ENCODE data around the gene KIZ.
A peak's percentile ranks its signal among the peaks of the same experiment; 100 is the strongest.
"Not testable (repeated sequence)": the region's sequence is repeated elsewhere in the genome, so short reads cannot be mapped to it uniquely, and the experiment has no call there.

The KIZ gene

GRCh38 chr20:21230686-21231085 lies 104.8 kb downstream of the KIZ start:
- no peak for DNase-seq (ENCODE audit: low read depth)

DNA sequence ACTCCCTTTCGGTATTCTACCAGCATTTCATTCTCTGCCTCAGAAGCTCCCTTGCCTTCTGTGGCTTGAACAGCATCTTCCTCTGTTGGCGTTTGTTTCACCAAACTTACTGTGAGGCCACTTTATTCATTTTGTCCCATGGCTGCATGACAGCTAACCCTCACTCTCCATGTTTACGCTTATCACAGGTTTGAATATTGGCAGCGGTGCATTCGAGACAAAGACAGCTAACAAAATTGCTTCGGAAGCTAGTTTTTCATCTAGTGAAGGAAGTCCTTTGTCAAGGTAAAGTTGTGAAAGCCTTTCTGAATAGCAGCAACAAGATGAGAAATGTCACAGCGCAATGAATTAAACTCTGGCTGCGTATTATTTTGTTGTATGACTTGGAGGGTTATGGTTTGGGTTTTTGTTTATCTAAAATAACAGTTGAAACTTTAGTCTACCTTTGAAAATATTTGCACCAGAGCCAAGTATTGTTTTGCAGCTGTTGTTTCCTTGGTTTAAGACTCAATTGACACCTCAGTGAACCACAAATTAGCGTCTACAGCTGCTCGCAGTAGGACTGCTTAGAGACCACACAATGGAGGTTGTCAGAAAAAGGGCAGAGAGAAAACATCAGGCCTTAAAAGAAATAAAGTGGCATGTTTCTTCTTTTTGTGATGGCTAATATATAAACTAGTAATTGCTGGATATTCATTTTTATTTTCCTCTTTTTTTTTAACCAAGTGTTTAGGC lies 106.8 kb downstream of the KIZ start:
- no peak for DNase-seq (ENCODE audit: low read depth)

DNA sequence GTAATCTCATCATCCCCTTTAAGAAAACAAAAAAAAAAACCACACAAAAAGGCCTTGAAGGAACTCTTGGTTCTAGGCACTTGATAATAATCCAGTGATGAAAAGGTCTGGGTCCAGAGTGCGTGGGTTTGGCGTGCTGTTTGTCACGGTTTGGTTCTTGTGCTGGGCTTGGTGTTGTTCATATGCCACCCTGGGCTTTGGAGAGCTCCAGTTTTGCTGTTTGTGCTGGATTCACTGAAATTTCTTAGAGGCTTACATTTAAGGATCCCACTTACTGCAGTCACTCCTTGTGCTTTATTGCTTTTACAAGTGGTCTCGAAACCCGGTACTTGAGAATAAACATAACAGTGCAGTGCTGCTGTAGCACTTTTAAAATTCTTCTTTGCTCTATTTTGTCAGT lies 108.4 kb downstream of the KIZ start:
- DNase-seq (ENCODE audit: low read depth), result no peak

DNA sequence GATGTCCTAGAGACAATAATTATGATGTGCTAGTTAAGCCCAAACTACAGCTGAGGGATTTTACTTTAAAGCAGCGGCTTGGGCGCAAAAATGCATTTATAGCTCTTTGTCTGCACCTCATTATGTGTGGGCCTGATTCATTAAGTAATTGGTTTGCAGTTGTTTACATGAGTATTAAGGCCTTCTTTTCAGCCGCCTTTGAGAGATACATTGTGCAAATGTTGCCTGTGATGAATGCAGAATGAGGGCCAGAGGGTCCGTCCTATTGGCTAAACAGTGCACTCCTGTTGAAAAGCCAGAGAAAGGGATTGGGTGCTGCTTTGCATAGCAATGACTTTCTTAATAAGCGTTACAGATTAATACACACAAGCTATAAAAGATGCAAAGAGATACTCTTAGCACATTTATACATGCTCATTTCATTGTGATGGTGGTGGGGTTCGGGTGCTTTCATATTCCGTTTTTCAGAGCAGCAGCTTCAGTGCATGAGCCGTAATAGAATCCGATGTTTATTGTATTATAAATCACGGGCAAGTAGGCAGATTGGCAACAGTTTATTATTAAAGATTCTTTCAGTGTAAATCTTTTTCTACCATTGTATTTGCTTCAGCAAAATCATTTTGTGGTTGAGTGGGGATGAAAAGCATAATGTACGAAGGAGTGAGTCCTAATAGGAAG lies 109.1 kb downstream of the KIZ start:
- no peak for DNase-seq (ENCODE audit: low read depth)

DNA sequence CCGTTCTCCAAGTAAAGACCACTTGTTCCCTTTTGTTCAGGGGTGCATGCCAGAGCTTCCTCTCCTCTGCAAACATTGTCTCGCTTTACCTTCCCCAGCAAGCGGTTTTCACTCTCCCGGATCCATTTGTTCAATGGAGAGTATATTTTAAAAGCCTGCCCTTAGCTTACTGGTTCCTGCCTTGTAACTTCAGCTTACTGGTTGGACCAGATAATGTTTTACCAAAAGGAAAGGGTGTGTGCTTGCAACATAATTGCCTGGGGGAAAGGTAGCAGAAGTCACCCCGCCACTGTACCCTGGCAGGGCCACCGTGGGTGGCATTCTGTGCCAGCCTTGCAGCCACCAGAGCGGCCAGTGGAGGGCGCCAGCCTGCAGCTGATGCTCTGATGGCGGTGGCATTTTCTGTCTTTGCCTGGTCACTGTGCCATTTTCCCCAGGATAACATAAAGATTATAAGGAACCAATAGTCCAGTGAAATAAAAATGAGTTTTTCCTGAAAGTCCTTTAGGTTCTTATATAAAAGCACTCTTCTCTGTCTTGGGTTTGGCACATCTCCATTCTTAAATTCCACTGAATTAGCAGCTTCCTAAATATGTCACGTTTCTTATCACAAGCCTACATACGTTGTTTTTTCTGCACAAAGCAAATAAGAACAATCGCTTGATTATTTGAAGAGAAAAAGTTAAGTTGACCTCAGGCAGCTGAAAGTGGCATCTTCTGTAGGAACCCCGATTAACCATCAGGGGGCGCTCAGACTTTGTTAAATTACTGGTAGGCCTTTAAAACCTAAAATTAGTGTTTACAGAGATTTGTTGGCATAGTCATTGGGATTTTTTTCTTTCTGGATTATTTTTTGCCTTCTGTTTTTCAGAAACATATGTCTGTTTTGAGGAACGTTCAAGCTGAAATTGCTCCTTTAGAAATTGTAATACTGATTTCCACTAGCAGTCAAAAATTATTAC lies 109.9 kb downstream of the KIZ start:
- peak; percentile 45 for DNase-seq (ENCODE audit: low read depth)

DNA sequence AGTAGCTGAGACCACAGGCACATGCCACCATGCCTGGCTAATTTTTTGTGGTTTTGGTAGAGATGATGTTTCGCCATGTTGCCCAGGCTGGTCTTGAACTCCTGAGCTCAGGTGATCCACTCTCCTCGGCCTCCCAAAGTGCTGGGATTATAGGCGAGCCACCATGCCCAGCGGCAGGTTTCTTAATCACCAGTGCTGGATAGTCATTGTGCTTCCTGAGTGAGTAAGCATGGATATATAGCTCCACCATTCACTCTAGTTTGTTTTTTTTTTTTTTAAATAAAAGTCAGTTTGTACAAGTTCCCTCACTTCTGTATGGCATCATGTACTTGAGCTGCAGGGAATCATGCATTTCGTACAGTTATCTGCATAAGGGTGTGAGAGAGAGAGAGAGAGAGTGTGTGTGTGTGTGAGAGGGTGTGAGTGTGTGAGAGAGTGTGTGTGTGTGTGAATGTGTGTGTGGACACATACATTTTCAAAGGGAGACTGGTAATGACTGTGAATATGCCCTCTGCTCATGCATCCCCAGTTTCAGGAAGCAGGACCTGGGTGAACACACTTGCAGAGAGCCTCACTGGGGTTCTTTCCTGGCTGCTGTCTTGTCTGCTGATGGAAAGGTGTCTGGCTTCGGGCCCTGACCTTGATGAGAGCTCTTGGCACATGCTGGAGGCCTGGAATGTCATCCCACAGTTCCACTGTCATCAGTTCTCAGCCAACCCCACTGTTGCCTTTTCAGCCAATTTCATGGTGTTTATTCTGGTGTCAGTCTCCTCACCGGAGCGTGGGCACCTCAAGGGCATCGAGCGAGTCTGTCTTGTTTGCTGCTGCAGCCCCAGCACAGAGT lies 112.3 kb downstream of the KIZ start:
- DNase-seq (ENCODE audit: low read depth), result no peak

- DNase-seq (ENCODE audit: low read depth), result no peak
These were observed 113.1 kb downstream of the KIZ start for GRCh38 chr20:21238818-21239536.

DNA sequence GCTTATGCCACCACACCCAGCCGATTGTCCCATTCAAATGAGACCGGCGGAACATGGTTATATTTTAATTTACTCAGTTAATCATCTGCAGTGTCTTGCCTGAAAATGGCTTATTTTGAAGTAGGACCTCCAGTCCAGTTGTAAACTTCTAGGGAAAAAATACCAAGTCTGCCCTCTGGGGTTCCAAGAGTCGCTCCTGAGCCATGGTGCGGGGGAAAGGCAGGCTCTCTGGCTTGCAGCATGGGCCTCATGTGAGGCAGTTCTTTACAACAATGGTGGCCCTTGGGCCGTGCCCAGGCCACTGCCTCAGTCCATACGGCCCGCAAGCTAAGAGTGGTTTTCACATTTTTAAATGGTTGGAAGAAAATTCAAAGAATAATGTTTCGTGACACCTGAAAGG lies 114.5 kb downstream of the KIZ start:
- no peak for DNase-seq (ENCODE audit: low read depth)

DNA sequence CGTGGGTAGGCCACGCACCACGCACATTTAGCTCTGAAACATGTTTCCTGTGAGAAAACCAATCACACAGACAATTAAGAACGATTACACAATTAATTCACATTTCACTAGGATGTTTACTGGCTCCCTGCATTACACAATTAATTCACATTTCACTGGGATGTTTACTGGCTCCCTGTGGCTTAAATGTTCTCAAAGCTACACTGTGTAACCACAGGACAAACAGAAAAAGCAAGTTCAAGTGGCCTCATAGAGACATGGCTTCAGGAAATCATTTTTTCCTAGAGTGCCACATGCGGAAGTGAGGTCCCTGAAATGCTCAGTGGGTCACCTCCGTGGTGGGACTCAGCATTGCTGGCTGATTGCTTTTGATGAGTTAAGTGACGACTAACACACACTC lies 115.5 kb downstream of the KIZ start:
- DNase-seq (ENCODE audit: low read depth), result no peak

GRCh38 chr20:21243811-21244210 lies 117.9 kb downstream of the KIZ start:
- no peak for DNase-seq (ENCODE audit: low read depth)

DNA sequence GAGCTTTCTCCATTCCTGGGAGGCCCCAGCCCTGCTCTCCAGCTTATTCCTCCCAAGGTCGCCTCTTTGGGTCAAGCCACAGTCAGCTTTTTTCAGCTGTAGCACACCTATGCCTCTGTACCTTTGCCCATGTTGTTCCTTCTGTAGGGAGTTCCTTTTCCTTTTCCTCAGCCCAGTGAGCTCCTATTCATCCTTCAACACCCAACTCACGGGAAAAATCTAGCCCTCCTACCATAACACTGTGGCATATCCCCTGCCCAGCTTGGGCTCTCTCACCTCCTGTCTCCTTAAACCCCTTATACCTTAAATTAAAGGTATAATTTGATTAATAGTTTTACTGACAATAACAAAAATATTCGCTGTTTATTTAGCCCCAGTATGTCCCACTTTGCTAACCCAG lies 118.9 kb downstream of the KIZ start:
- no peak for DNase-seq (ENCODE audit: low read depth)

DNA sequence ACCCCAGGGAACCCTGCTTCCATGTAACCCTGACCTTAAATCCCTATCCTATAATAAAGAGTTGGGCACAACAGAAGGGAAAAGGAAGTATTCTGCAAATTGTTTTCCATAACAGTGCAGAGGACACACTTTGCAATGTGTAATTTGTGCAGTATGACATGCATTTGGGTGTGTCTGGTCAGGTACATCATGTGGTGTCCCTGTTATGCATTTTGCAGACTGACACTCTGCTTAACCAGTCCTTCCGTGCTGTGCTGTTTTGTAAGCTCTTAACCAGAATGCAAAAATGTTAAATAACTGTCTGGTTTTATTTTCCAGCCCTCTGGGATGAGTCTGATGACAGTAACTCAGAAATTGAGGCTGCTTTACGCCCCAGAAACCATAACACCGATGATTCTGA lies 120.3 kb downstream of the KIZ start:
- DNase-seq (ENCODE audit: low read depth), result no peak

GRCh38 chr20:21247603-21248095 lies 121.8 kb downstream of the KIZ start:
- DNase-seq (ENCODE audit: low read depth), result not testable (repeated sequence)

GRCh38 chr20:21251278-21251677 lies 125.4 kb downstream of the KIZ start:
- no peak for DNase-seq (ENCODE audit: low read depth)

- DNase-seq (ENCODE audit: low read depth), result no peak
These were observed 131.3 kb downstream of the KIZ start for GRCh38 chr20:21257192-21257591.

GRCh38 chr20:21258411-21258810 lies 132.5 kb downstream of the KIZ start:
- DNase-seq (ENCODE audit: low read depth), result no peak

DNA sequence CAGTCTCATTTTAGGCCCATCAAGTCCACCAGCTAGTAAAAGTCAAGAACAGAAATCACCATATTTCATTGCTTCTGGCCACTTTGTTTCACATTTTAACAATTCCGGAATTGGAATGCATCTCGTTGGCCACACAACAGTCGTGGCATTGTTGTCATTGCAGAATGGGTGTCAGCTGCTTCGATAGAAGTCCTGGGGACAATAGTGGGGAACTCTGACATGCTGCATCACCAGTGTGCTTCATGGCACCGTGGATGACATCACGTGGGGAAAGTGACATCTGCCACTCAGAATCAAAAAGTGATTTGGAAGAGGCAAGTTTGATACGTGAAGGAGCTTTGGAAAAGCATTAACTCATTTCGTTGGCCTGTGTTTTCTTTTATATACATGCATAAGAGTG lies 133.5 kb downstream of the KIZ start:
- DNase-seq (ENCODE audit: low read depth), result no peak

DNA sequence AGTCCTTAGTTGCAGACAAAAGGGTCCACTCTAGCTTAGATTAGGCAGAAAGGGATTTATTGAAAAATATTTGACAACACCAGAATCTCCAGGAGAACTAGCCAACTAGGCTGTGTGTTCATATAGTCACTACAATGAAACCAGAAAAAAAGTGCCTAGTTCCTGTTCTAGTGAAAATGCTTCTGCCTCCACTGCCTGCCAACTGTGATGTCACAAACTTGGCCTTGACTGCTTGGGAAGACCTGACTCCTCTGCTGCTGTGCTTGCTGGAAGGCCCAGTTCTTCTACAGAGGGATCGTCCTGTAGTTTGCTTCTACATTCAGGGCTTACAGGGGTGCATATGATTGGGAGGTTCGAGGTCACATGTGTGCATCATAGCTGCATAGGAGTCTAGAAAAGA lies 136.9 kb downstream of the KIZ start:
- no peak for DNase-seq (ENCODE audit: low read depth)

- DNase-seq (ENCODE audit: low read depth), result no peak
These were observed 139.6 kb downstream of the KIZ start for GRCh38 chr20:21265261-21266190.

- no peak for DNase-seq (ENCODE audit: low read depth)
These were observed 140.3 kb downstream of the KIZ start for GRCh38 chr20:21266191-21266536.
